CD14-positive monocyte (primary cell): ENCODE data around the gene LPIN2. TPM values are rescaled to one million over a fixed set of nuclear protein-coding genes. Genes with fewer than 3 reads are reported as not detected.
A peak's percentile ranks its signal among the peaks of the same experiment; 100 is the strongest.

ENCODE experiments used
- DNase-seq, 3 donors: peaks; one replicate each; pipeline ENCODE4 v3.0.0-alpha.2; 2011 to 2022
- H2AFZ ChIP-seq: 2 replicates; pipeline ENCODE4 v1.6.0; 2012; ENCODE audit warnings: mild to moderate bottlenecking, low read depth, low read length, inconsistent platforms; ENCODE audit not compliant: insufficient read depth, poor library complexity, severe bottlenecking
- H3K27ac ChIP-seq, 2 donors: 1 replicate in 1 of 2; 2 replicates in 1 of 2; pipeline ENCODE4 v1.5.1; 2012 to 2013; ENCODE audit warnings: low read length in 2 of 2, control low read depth in 1 of 2, inconsistent platforms in 1 of 2, low read depth in 1 of 2, mild to moderate bottlenecking in 1 of 2
- H3K27me3 ChIP-seq, 2 donors: one replicate each; pipeline versions ENCODE4 v1.6.0 to v1.6.1; 2011 to 2013; ENCODE audit warnings: low read length in 2 of 2; ENCODE audit not compliant: control insufficient read depth in 2 of 2, insufficient read depth in 2 of 2
- H3K36me3 ChIP-seq, 2 donors: replicated peaks in 1 of 2; 1 replicate in 1 of 2; 2 replicates in 1 of 2; pipeline versions ENCODE4 v1.5.1 to v1.6.1; 2012 to 2013; ENCODE audit warnings: low read length in 2 of 2, control low read depth in 1 of 2, inconsistent platforms in 1 of 2, mild to moderate bottlenecking in 1 of 2; ENCODE audit not compliant: insufficient read depth in 2 of 2, control insufficient read depth in 1 of 2
- H3K4me1 ChIP-seq, 2 donors: 1 replicate in 1 of 2; 2 replicates in 1 of 2; pipeline versions ENCODE4 v1.5.1 to v1.6.1; 2012 to 2013; ENCODE audit warnings: low read length in 2 of 2, control low read depth in 1 of 2, inconsistent platforms in 1 of 2, mild to moderate bottlenecking in 1 of 2, moderate library complexity in 1 of 2; ENCODE audit not compliant: insufficient read depth in 2 of 2, control insufficient read depth in 1 of 2
- H3K4me2 ChIP-seq: replicated peaks from 2 replicates; pipeline ENCODE3; 2012; ENCODE audit warnings: low read length, moderate library complexity, mild to moderate bottlenecking; ENCODE audit not compliant: poor library complexity, severe bottlenecking; ENCODE audit errors: extremely low read depth
- H3K4me3 ChIP-seq, 3 experiments: fragments of 200-600 bp in 1 of 3; sonication (generic) in 1 of 3; replicated peaks in 1 of 3; 1 replicate in 2 of 3; 2 replicates in 1 of 3; pipeline ENCODE4 v1.5.1; 2011 to 2013; ENCODE audit warnings: low read length in 3 of 3, mild to moderate bottlenecking in 3 of 3, control low read depth in 2 of 3, low read depth in 2 of 3, inconsistent platforms in 1 of 3, moderate library complexity in 1 of 3
- H3K79me2 ChIP-seq: 2 replicates; pipeline ENCODE4 v1.6.0; 2012; ENCODE audit warnings: mild to moderate bottlenecking, control low read depth, inconsistent platforms, low read length, moderate library complexity; ENCODE audit not compliant: insufficient read depth
- H3K9ac ChIP-seq: 2 replicates; pipeline ENCODE4 v1.6.0; 2017; ENCODE audit warnings: low read length, mild to moderate bottlenecking; ENCODE audit not compliant: insufficient read depth, poor library complexity, severe bottlenecking
- H3K9me3 ChIP-seq, 2 donors: replicated peaks in 1 of 2; 1 replicate in 1 of 2; 2 replicates in 1 of 2; pipeline versions ENCODE4 v1.5.1 to v1.6.1; 2012 to 2013; ENCODE audit warnings: low read length in 2 of 2, control low read depth in 1 of 2; ENCODE audit not compliant: control insufficient read depth in 1 of 2, insufficient read depth in 1 of 2
- H4K20me1 ChIP-seq: 2 replicates; pipeline ENCODE4 v1.6.0; 2012; ENCODE audit warnings: mild to moderate bottlenecking, low read length, control low read depth, moderate library complexity; ENCODE audit not compliant: insufficient read depth
- H3K27ac Mint-ChIP-seq, 7 donors: one replicate each; pipeline ENCODE4 v1.8.0; 2020; ENCODE audit warnings: mild to moderate bottlenecking in 7 of 7, mixed read lengths in 7 of 7, moderate library complexity in 6 of 7, inconsistent platforms in 2 of 7
- H3K27me3 Mint-ChIP-seq, 3 donors: one replicate each; pipeline ENCODE4 v1.8.0; 2021 to 2022; ENCODE audit warnings: low read depth in 3 of 3, mild to moderate bottlenecking in 3 of 3, mixed read lengths in 3 of 3, moderate library complexity in 3 of 3, inconsistent platforms in 1 of 3
- H3K36me3 Mint-ChIP-seq, 2 donors: one replicate each; pipeline ENCODE4 v1.8.0; 2020; ENCODE audit warnings: mixed read lengths in 2 of 2, inconsistent platforms in 1 of 2, mild to moderate bottlenecking in 1 of 2
- H3K4me1 Mint-ChIP-seq: one replicate; pipeline ENCODE4 v1.8.0; 2020; ENCODE audit warnings: mild to moderate bottlenecking, mixed read lengths
- H3K4me3 Mint-ChIP-seq, 2 donors: one replicate each; pipeline ENCODE4 v1.8.0; 2020; ENCODE audit warnings: mild to moderate bottlenecking in 2 of 2, mixed read lengths in 2 of 2, moderate library complexity in 1 of 2
- H3K9me3 Mint-ChIP-seq, 7 donors: one replicate each; pipeline ENCODE4 v1.8.0; 2020 to 2022; ENCODE audit warnings: mixed read lengths in 7 of 7, mild to moderate bottlenecking in 6 of 7, moderate library complexity in 6 of 7, inconsistent platforms in 2 of 7
- CTCF ChIP-seq: fragments of 200-600 bp; IDR thresholded peaks from one replicate; pipeline ENCODE4 v1.8.0; 2022; ENCODE audit warnings: antibody characterized with exemption, mild to moderate bottlenecking
- WGBS: methylation state at CpG from one replicate; pipeline ENCODE4 v1.1.5; 2013; ENCODE audit warnings: missing lambda C conversion rate; ENCODE audit not compliant: insufficient coverage; 5-methylcytosine and 5-hydroxymethylcytosine counted together
- intact Hi-C, 2 donors: fragments of 100-400 bp; cut with micrococcal nuclease; formaldehyde crosslinking; loops; one replicate each; pipeline versions ENCODE4 v1.15.0 to v1.15.1; 2023
- polyA plus RNA-seq, 3 donors: library from polyadenylated mRNA; depleted of rRNA in 1 of 3; unstranded in 2 of 3; stranded (reverse) in 1 of 3; fragments of 300-500 nt in 2 of 3; fragments of >200 nt in 1 of 3; fragmentation: Illumina TruSeq in 2 of 3; gene quantifications; 1 replicate in 2 of 3; 2 replicates in 1 of 3; pipeline ENCODE4 v1.2.3, GENCODE V29; 2012 to 2021

Gene LPIN2
- polyA plus RNA-seq, 3 donors = 9.3 to 16.3 (median 10.3) TPM

- intact Hi-C loops = loop anchor here (5.0 to 10.0 kb wide), 4 partner anchors 41 to 452 kb away; partner anchors contain the start of gene MYL12A (in 1 of the 2)
- DNase-seq = no peak
- Histone ChIP-seq H3K4me2 (no peak overlapping the region), H3K9ac (no peak overlapping the region), H3K9me3 (no peaks in the 10 kb centered on the region), H3K4me1 (peaks cover 12 to 30% of the 10 kb centered on the region in 2 donors), H3K4me3 (no peak overlapping the region), H2AFZ (no peak overlapping the region), H3K79me2 (peaks cover 84% of the 10 kb centered on the region), H3K27me3 (no peaks in the 10 kb centered on the region), H3K27ac (no peak overlapping the region), H4K20me1 (peaks cover 38% of the 10 kb centered on the region), H3K36me3 (no peaks in the 10 kb centered on the region)
- Mint-ChIP-seq H3K4me3 (no peak overlapping the region), H3K4me1 (peaks cover 43% of the 10 kb centered on the region), H3K27me3 (no peaks in the 10 kb centered on the region), H3K9me3 (peaks cover 0 to 3% (median 2%) of the 10 kb centered on the region in 7 donors), H3K36me3 (peaks cover 2 to 5% of the 10 kb centered on the region in 2 donors), H3K27ac (peak overlapping the region in 3 of 7 donors; percentile 46 to 75 (median 54))
- no peak for TF ChIP-seq CTCF
- 83% methylated on average over 3 of the region's 6 CpGs for WGBS
These were observed 19.7 kb downstream of the LPIN2 start for GRCh38 chr18:2992995-2993877.

GRCh38 chr18:2990956-2991640, 21.8 kb downstream of the LPIN2 start:
- Histone ChIP-seq H3K4me2 (no peak overlapping the region), H3K27me3 (no peaks in the 10 kb centered on the region), H4K20me1 (peaks cover 37% of the 10 kb centered on the region), H3K36me3 (no peaks in the 10 kb centered on the region), H3K27ac (no peak overlapping the region), H3K4me3 (no peak overlapping the region), H3K4me1 (peaks cover 8 to 26% of the 10 kb centered on the region in 2 donors), H3K9ac (no peak overlapping the region), H2AFZ (no peak overlapping the region), H3K9me3 (no peaks in the 10 kb centered on the region), H3K79me2 (peaks cover 94% of the 10 kb centered on the region)
- Mint-ChIP-seq H3K27ac (peak overlapping the region in 3 of 7 donors; percentile 37 to 44 (median 40)), H3K36me3 (peaks cover 8 to 12% of the 10 kb centered on the region in 2 donors), H3K27me3 (no peaks in the 10 kb centered on the region), H3K4me1 (peaks cover 30% of the 10 kb centered on the region), H3K4me3 (no peak overlapping the region), H3K9me3 (peaks cover 0 to 3% (median 2%) of the 10 kb centered on the region in 7 donors)
- intact Hi-C loops = loop anchor here (5.0 to 10.0 kb wide), 4 partner anchors 39 to 454 kb away; partner anchors contain the start of gene MYL12A (in 1 of the 2)
- WGBS = 100% methylated on average over 1 of the region's 4 CpGs
- no peak for DNase-seq
- TF ChIP-seq CTCF = no peak
